WI38 (cell line): Measurements from ENCODE around the gene CRIP3.

Source experiments
- H3K4me3 ChIP-seq: 2 replicates; pipeline ENCODE4 v1.5.1; 2011; ENCODE audit warnings: low read depth, mild to moderate bottlenecking, control low read depth, low read length
- TF ChIP-seq, protein P1 (sequence below): IDR thresholded peaks from 2 replicates; pipeline ENCODE4 v1.5.1; 2012; ENCODE audit warnings: low read depth, mild to moderate bottlenecking, control low read depth, low read length

CRIP3 gene

DNA sequence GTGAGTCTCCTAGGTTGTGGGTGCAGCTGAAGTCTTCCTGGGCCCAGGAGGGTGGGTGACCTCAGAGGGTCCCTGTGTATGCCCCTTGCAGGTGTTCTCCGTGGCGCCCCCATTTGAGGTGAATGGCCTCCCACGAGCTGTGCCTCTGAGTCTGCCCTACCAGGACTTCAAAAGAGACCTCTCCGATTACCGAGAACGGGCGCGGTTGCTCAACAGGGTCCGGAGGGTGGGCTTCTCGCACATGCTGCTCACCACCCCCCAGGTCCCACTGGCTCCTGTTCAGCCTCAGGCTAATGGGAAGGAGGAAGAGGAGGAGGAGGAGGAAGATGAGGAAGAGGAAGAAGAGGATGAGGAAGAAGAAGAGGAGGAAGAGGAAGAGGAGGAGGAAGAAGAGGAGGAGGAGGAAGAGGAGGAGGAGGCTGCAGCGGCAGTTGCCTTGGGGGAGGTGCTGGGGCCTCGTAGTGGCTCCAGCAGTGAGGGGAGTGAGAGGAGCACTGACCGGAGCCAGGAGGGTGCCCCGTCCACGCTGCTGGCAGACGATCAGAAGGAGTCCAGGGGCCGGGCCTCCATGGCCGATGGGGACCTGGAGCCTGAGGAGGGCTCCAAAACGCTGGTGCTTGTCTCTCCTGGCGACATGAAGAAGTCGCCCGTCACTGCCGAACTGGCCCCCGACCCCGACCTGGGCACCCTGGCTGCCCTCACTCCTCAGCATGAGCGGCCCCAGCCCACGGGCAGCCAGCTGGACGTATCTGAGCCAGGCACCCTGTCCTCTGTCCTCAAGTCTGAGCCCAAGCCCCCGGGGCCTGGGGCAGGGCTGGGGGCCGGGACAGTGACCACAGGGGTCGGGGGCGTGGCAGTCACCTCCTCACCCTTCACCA is 25.8 kb downstream of the CRIP3 start:
- H3K4me3 ChIP-seq, result no peak overlapping the region
- TF ChIP-seq, protein P1, sequence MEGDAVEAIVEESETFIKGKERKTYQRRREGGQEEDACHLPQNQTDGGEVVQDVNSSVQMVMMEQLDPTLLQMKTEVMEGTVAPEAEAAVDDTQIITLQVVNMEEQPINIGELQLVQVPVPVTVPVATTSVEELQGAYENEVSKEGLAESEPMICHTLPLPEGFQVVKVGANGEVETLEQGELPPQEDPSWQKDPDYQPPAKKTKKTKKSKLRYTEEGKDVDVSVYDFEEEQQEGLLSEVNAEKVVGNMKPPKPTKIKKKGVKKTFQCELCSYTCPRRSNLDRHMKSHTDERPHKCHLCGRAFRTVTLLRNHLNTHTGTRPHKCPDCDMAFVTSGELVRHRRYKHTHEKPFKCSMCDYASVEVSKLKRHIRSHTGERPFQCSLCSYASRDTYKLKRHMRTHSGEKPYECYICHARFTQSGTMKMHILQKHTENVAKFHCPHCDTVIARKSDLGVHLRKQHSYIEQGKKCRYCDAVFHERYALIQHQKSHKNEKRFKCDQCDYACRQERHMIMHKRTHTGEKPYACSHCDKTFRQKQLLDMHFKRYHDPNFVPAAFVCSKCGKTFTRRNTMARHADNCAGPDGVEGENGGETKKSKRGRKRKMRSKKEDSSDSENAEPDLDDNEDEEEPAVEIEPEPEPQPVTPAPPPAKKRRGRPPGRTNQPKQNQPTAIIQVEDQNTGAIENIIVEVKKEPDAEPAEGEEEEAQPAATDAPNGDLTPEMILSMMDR, result no peak

DNA sequence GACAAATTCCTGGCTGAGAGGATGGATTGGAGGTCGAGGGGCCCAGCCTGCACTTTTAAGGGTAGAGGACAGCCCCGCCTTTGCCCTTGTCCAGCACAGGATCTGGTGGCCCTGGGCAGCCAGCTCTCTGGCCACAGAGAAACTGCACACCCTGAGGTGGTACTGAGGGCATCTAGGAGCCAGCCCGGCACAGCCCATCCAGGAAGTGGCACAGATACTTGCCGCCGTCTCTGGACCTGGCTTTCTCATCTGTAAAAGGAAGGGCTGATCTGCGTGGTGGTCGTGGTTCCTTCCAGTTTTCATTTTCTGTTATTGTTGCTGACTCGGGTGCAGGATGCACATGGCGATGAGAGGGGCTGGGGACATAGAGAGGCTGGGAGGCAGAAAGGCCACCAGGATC is 26.6 kb downstream of the CRIP3 start:
- no peak overlapping the region for H3K4me3 ChIP-seq
- TF ChIP-seq, protein P1, result no peak

DNA sequence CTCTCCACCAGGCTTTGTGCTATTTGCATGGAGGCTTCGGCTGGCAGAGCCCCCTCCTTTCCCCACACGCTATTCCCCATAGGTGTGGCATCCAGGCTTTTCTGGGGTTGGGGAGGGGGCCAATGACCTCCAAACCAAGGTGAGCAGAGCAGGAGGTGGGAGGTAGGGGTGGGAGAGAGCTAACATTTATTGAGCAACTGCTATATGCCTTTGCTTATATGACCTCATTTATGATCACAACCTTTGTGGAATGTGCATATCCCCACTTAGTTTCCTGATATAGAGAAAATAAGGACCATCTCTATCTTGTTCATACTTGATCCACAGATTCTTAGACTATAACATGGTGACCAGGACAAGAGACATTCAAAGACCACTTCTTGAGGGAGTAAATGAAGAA is 28.4 kb downstream of the CRIP3 start:
- TF ChIP-seq, protein P1, result no peak
- H3K4me3 ChIP-seq, result no peak overlapping the region

DNA sequence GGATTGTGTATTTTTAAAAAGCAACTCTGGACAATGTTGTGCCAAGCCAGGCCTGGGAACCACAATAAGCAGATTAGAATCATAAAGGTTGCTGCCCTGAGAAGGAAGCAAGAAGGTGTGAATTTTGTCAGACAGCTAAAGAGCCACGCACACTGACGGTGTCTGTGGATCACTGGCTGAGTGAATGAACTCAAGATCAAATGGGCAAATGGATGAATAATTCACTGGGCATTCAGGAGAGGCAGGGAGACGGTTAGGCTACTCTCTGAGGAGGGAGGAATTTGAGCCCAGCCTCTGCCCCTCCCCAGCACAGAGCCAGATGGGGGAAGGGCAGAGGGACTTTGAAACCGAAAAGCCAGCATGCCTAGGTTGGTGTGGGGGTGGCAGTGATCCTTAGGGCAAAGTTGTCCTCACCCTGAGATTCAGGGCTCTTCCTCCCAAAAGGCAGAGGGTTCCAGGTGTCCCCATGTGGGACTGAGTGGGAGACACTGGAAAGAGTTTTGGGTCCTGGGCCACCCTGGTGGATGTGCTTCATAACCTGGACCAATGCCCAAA is 30.0 kb downstream of the CRIP3 start:
- H3K4me3 ChIP-seq, result no peak overlapping the region
- TF ChIP-seq, protein P1, result no peak

DNA sequence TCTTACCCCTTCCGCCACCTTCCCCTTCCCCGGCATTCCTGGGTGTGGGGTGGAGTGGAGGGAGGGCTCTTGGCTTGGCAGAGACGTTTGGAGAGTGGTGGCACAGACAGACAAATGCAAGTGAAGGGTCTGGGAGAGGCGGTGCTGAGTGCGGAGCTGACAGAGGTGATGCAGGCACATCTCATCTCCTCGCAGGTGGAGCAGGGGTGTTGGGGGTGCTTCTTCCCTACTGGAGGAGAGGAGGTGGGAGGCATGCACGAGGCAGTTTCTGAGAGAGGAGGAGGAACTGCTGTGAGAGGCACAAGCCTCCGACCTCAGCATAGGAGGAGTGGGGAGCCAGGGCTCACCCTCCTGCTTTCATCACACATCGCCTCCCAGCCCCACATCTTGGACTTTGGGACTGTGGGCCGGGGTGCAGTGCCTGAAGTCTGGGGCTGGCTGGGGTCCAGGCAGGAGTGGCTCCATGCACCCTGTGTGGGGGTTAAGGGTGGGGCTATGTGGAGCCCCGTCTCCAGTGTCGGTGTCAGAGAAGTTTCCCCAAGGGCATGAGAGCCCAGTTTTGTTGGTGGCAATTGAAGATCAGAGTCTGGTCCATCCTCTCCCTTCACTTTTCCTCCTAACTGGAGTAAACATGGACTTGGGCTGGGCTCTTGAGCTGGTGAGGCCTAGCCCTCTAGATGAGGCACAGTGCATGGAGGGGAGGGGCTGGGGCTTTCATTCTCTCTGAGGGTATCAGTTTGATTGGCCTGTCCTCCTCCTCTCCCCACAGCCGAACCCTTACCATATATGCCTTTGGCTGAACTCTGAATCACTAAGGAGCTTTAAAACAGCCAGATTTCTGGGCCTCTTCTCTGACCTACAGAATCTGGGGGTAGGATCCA is 30.7 kb downstream of the CRIP3 start:
- TF ChIP-seq, protein P1, result no peak
- H3K4me3 ChIP-seq, result no peak overlapping the region

DNA sequence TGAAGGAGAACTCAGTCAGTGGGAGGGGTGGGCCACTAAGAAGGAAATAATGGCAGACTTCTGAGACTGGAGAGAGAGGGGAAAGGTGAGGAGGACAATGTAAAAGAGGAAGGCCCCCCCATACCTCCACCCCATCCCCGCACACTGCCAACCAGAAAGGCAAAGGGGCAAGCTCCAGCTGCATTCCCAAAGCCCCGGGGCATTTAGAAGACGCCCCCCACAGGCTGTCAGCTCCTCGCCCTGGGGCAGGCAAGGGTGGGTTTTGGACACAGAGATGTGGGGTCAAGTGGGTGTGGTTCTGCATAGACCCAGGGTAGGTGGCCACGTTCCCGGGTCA is 31.4 kb downstream of the CRIP3 start:
- no peak overlapping the region for H3K4me3 ChIP-seq
- TF ChIP-seq, protein P1, result no peak
